ENCODE measurements around the gene SLC37A3. TPM values are rescaled to one million over a fixed set of nuclear protein-coding genes. Genes with fewer than 3 reads are reported as not detected.
A peak's percentile ranks its signal among the peaks of the same experiment; 100 is the strongest.
"Not testable (repeated sequence)": the region's sequence is repeated elsewhere in the genome, so short reads cannot be mapped to it uniquely, and the experiment has no call there.

SLC37A3 gene
- total RNA-seq, 1 donor from 2014 or later, result 37.0 TPM

- no peak for TF ChIP-seq CTCF (conservative IDR thresholded peaks at IDR 0.05; ENCODE audit: low read depth, low read length)
- no peak for DNase-seq (ENCODE audit: low read depth)
Measured at GRCh38 chr7:140348161-140348849, 50.0 kb downstream of the SLC37A3 start.

DNA sequence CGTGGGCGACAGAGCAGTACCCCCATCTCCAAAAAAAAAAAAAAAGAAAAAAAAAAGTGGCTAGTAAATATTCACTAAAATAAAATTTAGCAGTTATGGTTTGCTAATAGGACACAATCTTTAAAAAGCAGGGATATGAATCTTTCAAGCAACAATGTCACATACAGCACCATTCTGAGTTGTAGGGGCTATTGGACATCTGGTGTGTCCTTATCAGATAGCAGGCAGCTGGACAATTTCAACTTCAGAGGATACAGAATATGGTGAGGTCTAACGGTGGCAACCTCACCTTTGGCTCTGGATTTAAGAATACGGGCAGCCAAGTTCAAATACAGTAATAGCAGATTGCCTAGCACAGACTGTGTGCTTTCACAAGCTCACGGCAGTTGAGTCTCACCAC is 51.1 kb downstream of the SLC37A3 start:
- no peak for DNase-seq (ENCODE audit: low read depth)
- no peak overlapping the region for H3K4me3 ChIP-seq (ENCODE audit: low read depth, low read length)
- no peak for TF ChIP-seq CTCF (conservative IDR thresholded peaks at IDR 0.05; ENCODE audit: low read depth, low read length)

More at GRCh38 chr7:140348161-140348849, 50.0 kb downstream of the SLC37A3 start:
- H3K4me3 ChIP-seq (ENCODE audit: low read depth, low read length), result no peak overlapping the region

DNA sequence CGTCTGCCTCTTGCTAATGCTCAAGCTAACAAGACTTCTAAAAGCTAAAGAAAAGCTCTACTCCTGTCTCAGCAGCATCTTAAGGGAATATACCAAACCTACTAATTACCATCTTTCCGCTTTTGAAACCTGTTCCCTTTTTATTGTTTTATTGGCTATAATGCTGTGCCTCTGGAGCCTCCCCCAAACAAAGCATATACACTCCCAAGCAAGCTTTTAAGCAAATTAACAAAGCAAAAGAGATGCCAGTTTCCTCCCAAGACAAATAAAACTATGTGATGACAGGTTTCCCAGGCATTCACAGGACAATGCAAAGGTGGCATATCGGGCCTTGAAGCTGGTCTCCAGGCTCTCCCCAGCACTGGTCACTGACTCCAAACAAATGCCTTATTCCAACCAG is 52.9 kb downstream of the SLC37A3 start:
- DNase-seq (ENCODE audit: low read depth), result no peak
- no peak overlapping the region for H3K4me3 ChIP-seq (ENCODE audit: low read depth, low read length)
- no peak for TF ChIP-seq CTCF (conservative IDR thresholded peaks at IDR 0.05; ENCODE audit: low read depth, low read length)

DNA sequence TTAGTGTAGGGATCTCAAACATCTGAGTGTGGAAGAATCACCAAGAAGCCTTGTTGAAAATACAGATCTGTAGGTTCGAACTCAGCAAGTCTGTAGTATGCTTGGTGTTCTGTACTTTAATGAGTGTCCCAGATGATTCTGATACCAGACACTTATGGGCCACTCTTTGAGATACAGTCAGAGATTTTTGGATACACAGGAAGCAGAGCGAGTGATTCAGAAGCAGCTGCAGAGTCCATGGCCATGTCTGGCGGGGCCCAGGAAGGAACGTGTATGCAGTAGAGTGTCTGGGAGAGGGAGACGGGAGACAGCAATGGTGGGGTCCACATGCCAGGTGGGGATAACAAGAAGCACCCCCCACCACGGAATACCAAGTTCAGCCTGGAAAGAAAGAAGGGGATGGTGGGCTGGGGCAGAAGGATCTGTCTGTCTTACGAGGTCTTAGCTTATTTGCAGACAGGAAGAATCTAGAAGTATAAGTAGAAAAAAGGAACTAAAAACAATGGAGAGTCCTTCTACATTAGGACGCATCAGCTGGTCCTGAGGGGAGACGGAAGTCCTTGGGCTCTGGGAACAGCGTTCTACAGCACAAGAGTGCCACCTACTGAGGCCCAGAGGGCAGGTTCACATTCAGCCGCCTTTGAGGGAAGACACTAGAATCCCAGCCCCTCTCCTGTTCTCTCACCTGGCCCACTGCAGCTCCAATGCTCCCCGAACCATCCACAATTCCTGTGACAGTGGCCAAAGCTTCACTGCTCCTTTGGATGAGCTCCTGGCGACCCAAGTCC is 55.4 kb downstream of the SLC37A3 start:
- peak; percentile 60 for TF ChIP-seq CTCF (conservative IDR thresholded peaks at IDR 0.05; ENCODE audit: low read depth, low read length)
- DNase-seq (ENCODE audit: low read depth), result no peak
- H3K4me3 ChIP-seq (ENCODE audit: low read depth, low read length), result no peak overlapping the region

- not testable (repeated sequence) for H3K4me3 ChIP-seq (ENCODE audit: low read depth, low read length); DNase-seq (ENCODE audit: low read depth)
Measured at GRCh38 chr7:140338959-140339358, 59.4 kb downstream of the SLC37A3 start.

DNA sequence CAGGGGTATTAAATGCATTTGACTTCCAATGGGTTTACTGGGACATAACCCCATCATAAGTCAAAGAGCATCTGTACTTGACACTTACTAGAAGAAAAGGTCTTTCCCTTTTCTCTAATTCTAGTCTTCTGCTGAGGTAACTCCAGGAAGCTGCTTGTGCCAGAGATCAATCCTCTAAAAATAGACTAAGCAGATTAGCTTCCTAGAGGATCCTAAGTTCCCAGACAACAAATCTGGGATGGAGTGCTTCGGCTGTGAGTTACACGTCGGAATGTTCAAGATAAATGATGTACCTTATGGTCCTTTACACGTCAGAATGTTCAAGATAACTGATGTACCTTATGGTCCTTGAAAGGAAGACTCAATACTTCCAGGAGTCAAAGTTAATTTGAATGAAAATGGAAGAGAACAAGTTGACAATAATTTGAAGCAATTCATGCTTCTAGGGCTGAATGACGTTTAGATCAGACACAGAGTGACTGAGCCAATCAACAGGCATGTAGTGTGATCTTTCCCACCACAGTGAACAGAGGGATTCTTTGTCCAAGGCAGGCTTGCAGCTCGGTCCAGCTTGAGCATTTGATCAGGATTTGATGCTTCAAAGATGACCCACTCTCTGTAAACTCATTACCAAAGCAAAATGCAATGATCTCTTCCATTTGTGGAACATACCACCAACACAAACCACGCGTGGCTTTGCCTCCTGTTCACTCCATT is 63.8 kb downstream of the SLC37A3 start:
- TF ChIP-seq CTCF (conservative IDR thresholded peaks at IDR 0.05; ENCODE audit: low read depth, low read length), result no peak
- no peak for DNase-seq (ENCODE audit: low read depth)
- no peak overlapping the region for H3K4me3 ChIP-seq (ENCODE audit: low read depth, low read length)

GRCh38 chr7:140333686-140334085 is 64.6 kb downstream of the SLC37A3 start:
- H3K4me3 ChIP-seq (ENCODE audit: low read depth, low read length), result no peak overlapping the region
- no peak for TF ChIP-seq CTCF (conservative IDR thresholded peaks at IDR 0.05; ENCODE audit: low read depth, low read length)
- no peak for DNase-seq (ENCODE audit: low read depth)
